Spleen (tissue), 7 donors: Measurements from ENCODE around the gene CRYL1.

Source experiments
- POLR2A ChIP-seq, 3 donors: fragments of 450-650 bp; IDR thresholded peaks; one replicate each; pipeline ENCODE4 v1.5.1; 2017; ENCODE audit warnings: antibody characterized with exemption in 3 of 3, mild to moderate bottlenecking in 1 of 3
- POLR2AphosphoS5 ChIP-seq, 3 donors: sonication (generic); formaldehyde crosslinking; IDR thresholded peaks; one replicate each; pipeline ENCODE4 v1.5.1; 2017; ENCODE audit warnings: antibody characterized with exemption in 3 of 3
- TF ChIP-seq, protein P1 (sequence below), 11 experiments: fragments of 200-600 bp in 7 of 11; fragments of 450-650 bp in 4 of 11; sonication (generic) in 4 of 11; IDR thresholded peaks in 8 of 11; conservative IDR thresholded peaks in 3 of 11; 1 replicate in 7 of 11; 2 replicates in 4 of 11; pipeline versions ENCODE4 v1.4.0 to v1.8.0; 2016 to 2021; ENCODE audit warnings: antibody characterized with exemption in 11 of 11, inconsistent platforms in 4 of 11, mild to moderate bottlenecking in 1 of 11
- donor health status: DM: no; HTN: no; CAD: no; lungs with moderate emphysema.
- donor health status: DM: no; HTN: no; CAD: no.
- donor health status: DM: no; HTN: no; CAD: no.

DNA sequence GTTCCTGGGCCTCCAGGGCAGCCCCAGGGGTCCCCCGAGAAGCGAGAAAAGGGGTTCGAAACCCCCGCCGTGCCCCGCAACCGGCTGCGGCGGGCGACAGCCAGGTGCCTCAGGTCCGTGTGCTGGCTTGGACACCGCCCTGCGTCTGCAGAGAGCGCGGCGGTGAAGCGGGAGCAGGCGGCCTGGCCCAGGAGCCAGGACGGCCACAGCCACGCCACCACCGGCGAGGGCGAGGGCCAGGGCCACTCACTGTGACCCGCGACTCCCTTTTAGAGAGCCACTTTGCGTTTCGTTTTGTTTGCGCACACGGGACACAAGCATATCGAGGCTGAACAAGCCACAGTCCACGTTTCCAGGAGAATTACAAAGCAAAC lies 110.4 kb downstream of the CRYL1 start:
- TF ChIP-seq, protein P1, sequence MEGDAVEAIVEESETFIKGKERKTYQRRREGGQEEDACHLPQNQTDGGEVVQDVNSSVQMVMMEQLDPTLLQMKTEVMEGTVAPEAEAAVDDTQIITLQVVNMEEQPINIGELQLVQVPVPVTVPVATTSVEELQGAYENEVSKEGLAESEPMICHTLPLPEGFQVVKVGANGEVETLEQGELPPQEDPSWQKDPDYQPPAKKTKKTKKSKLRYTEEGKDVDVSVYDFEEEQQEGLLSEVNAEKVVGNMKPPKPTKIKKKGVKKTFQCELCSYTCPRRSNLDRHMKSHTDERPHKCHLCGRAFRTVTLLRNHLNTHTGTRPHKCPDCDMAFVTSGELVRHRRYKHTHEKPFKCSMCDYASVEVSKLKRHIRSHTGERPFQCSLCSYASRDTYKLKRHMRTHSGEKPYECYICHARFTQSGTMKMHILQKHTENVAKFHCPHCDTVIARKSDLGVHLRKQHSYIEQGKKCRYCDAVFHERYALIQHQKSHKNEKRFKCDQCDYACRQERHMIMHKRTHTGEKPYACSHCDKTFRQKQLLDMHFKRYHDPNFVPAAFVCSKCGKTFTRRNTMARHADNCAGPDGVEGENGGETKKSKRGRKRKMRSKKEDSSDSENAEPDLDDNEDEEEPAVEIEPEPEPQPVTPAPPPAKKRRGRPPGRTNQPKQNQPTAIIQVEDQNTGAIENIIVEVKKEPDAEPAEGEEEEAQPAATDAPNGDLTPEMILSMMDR (IDR thresholded peaks at IDR 0.05 in 8 of 11, conservative IDR thresholded peaks at IDR 0.05 in 3 of 11), result no peak
- TF ChIP-seq POLR2AphosphoS5 (IDR thresholded peaks at IDR 0.05) (no peak), POLR2A (IDR thresholded peaks at IDR 0.05) (no peak)
